B cell (primary cell): ENCODE results near the gene PAN3. TPM values are rescaled to one million over a fixed set of nuclear protein-coding genes. Genes with fewer than 3 reads are reported as not detected.

Experiments
- ATAC-seq: fragments of 200-7000 bp; cut with Tn5 transposase; one replicate; pipeline ENCODE4 v1.10.0; 2021; ENCODE audit warnings: low read depth, mild to moderate bottlenecking, moderate number of reproducible peaks, moderate library complexity
- CTCF ChIA-PET: fragments of 350-600 bp; sonication (Branson Sonifier 250); formaldehyde crosslinking; loops from one replicate; lab custom pipeline; 2021; ENCODE audit warnings: antibody characterized with exemption, inconsistent platforms; lab: Charles Lee
- POLR2A ChIA-PET: fragments of 350-600 bp; sonication (Branson Sonifier 250); formaldehyde crosslinking; loops from one replicate; lab custom pipeline; 2021; ENCODE audit warnings: antibody characterized with exemption; lab: Charles Lee
- DNase-seq: peaks from one replicate; pipeline ENCODE4 v3.0.0; 2013
- H2AFZ ChIP-seq: 2 replicates; pipeline ENCODE4 v1.6.1; 2012; ENCODE audit warnings: mild to moderate bottlenecking, low read depth, low read length; ENCODE audit not compliant: insufficient read depth, poor library complexity, severe bottlenecking
- H3K27ac ChIP-seq, 2 donors: 1 replicate in 1 of 2; 2 replicates in 1 of 2; pipeline ENCODE4 v1.5.1; 2012 to 2013; ENCODE audit warnings: low read length in 2 of 2, mild to moderate bottlenecking in 2 of 2, moderate library complexity in 1 of 2
- H3K27me3 ChIP-seq, 4 experiments: fragments of 200-600 bp in 1 of 4; sonication (generic) in 1 of 4; replicated peaks in 1 of 4; 1 replicate in 2 of 4; 2 replicates in 2 of 4; pipeline versions ENCODE4 v1.6.1 to v1.7.0; 2013 to 2016; ENCODE audit warnings: low read length in 3 of 4, mild to moderate bottlenecking in 2 of 4, mixed read lengths in 1 of 4, moderate library complexity in 1 of 4; ENCODE audit not compliant: insufficient read depth in 4 of 4, control insufficient read depth in 3 of 4; ENCODE audit errors: control extremely low read depth in 1 of 4
- H3K36me3 ChIP-seq, 2 experiments: replicated peaks in 1 of 2; 1 replicate in 1 of 2; 2 replicates in 1 of 2; pipeline versions ENCODE4 v1.6.1 to v1.7.1; 2013; ENCODE audit warnings: low read length in 1 of 2; ENCODE audit not compliant: insufficient read depth in 2 of 2, control insufficient read depth in 1 of 2; ENCODE audit errors: control extremely low read depth in 1 of 2, extremely low read depth in 1 of 2
- H3K4me1 ChIP-seq, 2 donors: fragments of 200-600 bp in 1 of 2; sonication (generic) in 1 of 2; 1 replicate in 1 of 2; 2 replicates in 1 of 2; pipeline versions ENCODE4 v1.5.1 to v1.6.1; 2013 to 2017; ENCODE audit warnings: low read length in 2 of 2; ENCODE audit not compliant: control insufficient read depth in 2 of 2, insufficient read depth in 2 of 2
- H3K4me2 ChIP-seq: replicated peaks from 2 replicates; pipeline ENCODE3; 2012; ENCODE audit warnings: mild to moderate bottlenecking, low read depth, low read length; ENCODE audit not compliant: poor library complexity, severe bottlenecking
- H3K4me3 ChIP-seq, 5 experiments: fragments of 200-600 bp in 1 of 5; sonication (generic) in 1 of 5; 1 replicate in 3 of 5; 2 replicates in 2 of 5; pipeline versions ENCODE4 v1.5.1 to v1.7.0; 2011 to 2016; ENCODE audit warnings: low read length in 4 of 5, mild to moderate bottlenecking in 4 of 5, low read depth in 2 of 5, control low read depth in 1 of 5, moderate library complexity in 1 of 5; ENCODE audit not compliant: insufficient read depth in 1 of 5; ENCODE audit errors: control extremely low read depth in 1 of 5, extremely low read depth in 1 of 5
- H3K79me2 ChIP-seq: fragments of 200-600 bp; sonication (generic); one replicate; pipeline ENCODE4 v1.6.0; 2016; ENCODE audit warnings: low read length; ENCODE audit not compliant: control insufficient read depth, insufficient read depth
- H3K9ac ChIP-seq: fragments of 200-600 bp; sonication (generic); 2 replicates; pipeline ENCODE4 v1.6.1; 2017; ENCODE audit warnings: mild to moderate bottlenecking, low read length, moderate library complexity
- H3K9me3 ChIP-seq, 3 donors: one replicate each; pipeline versions ENCODE4 v1.6.1 to v1.7.1; 2013; ENCODE audit warnings: low read length in 2 of 3; ENCODE audit not compliant: control insufficient read depth in 2 of 3, insufficient read depth in 1 of 3; ENCODE audit errors: control extremely low read depth in 1 of 3
- H4K20me1 ChIP-seq: 2 replicates; pipeline ENCODE4 v1.6.0; 2012; ENCODE audit warnings: mild to moderate bottlenecking, low read length; ENCODE audit not compliant: insufficient read depth, control insufficient read depth, poor library complexity, severe bottlenecking
- H3K27ac Mint-ChIP-seq: one replicate; pipeline ENCODE4 v1.8.0; 2021; ENCODE audit warnings: mixed read lengths
- H3K27me3 Mint-ChIP-seq: one replicate; pipeline ENCODE4 v1.8.0; 2021; ENCODE audit warnings: mixed read lengths
- H3K4me1 Mint-ChIP-seq: one replicate; pipeline ENCODE4 v1.8.0; 2021; ENCODE audit warnings: mixed read lengths
- H3K4me3 Mint-ChIP-seq: one replicate; pipeline ENCODE4 v1.8.0; 2021; ENCODE audit warnings: mixed read lengths
- H3K9me3 Mint-ChIP-seq: one replicate; pipeline ENCODE4 v1.8.0; 2022; ENCODE audit warnings: mixed read lengths; ENCODE audit not compliant: insufficient read depth
- CTCF ChIP-seq: fragments of 200-600 bp; IDR thresholded peaks from one replicate; pipeline ENCODE4 v1.8.0; 2022; ENCODE audit warnings: antibody characterized with exemption, mild to moderate bottlenecking
- EZH2 ChIP-seq: IDR thresholded peaks from 2 replicates; pipeline ENCODE4 v1.6.1; 2012; ENCODE audit warnings: borderline replicate concordance, low read depth, mild to moderate bottlenecking, moderate library complexity, low read length; ENCODE audit not compliant: insufficient read depth, poor library complexity, severe bottlenecking
- WGBS: methylation state at CpG from one replicate; pipeline ENCODE4 v1.1.5; 2013; ENCODE audit warnings: missing lambda C conversion rate; ENCODE audit not compliant: insufficient coverage; 5-methylcytosine and 5-hydroxymethylcytosine counted together
- intact Hi-C: fragments of 100-400 bp; cut with micrococcal nuclease; formaldehyde crosslinking; loops from one replicate; pipeline ENCODE4 v1.10.0; 2022
- polyA plus RNA-seq: library from polyadenylated mRNA; depleted of rRNA; stranded (reverse); fragments of >200 nt; gene quantifications from 2 replicates; pipeline ENCODE4 v1.2.3, GENCODE V29; 2012
- total RNA-seq, 2 donors: library from RNA; stranded (reverse); fragments of 120-200 nt in 1 of 2; gene quantifications; 1 replicate in 1 of 2; 2 replicates in 1 of 2; pipeline versions ENCODE4 v1.2.3 to v1.2.4, GENCODE V29; 2013 to 2022

The PAN3 gene
- total and polyA plus RNA-seq, 2 donors (not counting 1 experiment from before 2014, with no cell fraction given) = 23.4 to 117 TPM

- H3K4me1 ChIP-seq = no peaks in the 10 kb centered on the region
- no peak overlapping the region for H3K4me2 ChIP-seq
- 72% methylated on average over 7 of the region's 7 CpGs for WGBS
- ChIA-PET CTCF (interaction anchor here (0.7 to 1.3 kb wide), 2 partner anchors 163 to 480 kb away, joined by 3 to 5 read pairs; no protein-coding TSS in a partner anchor), POLR2A (no interaction called here)
- no peak overlapping the region for H2AFZ ChIP-seq
- H3K27ac Mint-ChIP-seq = no peak overlapping the region
- no peak overlapping the region for H3K9ac ChIP-seq
- H3K4me1 Mint-ChIP-seq = no peaks in the 10 kb centered on the region
- TF ChIP-seq EZH2 (no peak), CTCF (no peak)
- H3K27me3 ChIP-seq = no peaks in the 10 kb centered on the region
- ATAC-seq = no peak
- no peak for DNase-seq
- peaks cover 0 to 3% of the 10 kb centered on the region in 2 experiments for H3K36me3 ChIP-seq
- intact Hi-C loops = no loop called here
- H3K79me2 ChIP-seq = no peaks in the 10 kb centered on the region
- H3K27ac ChIP-seq = no peak overlapping the region
- no peak overlapping the region for H3K4me3 Mint-ChIP-seq
- no peak overlapping the region for H3K4me3 ChIP-seq
- no peaks in the 10 kb centered on the region for H3K9me3 ChIP-seq
- no peaks in the 10 kb centered on the region for H4K20me1 ChIP-seq
- H3K9me3 Mint-ChIP-seq = no peaks in the 10 kb centered on the region
- no peaks in the 10 kb centered on the region for H3K27me3 Mint-ChIP-seq
Measured at GRCh38 chr13:28316836-28317235, 178.5 kb downstream of the PAN3 start.

- ChIA-PET CTCF (interaction anchor here (1.5 kb wide), 1 partner anchor 479 kb away, joined by 3 read pairs; no protein-coding TSS in a partner anchor), POLR2A (no interaction called here)
- Mint-ChIP-seq H3K4me3 (no peak overlapping the region), H3K9me3 (no peaks in the 10 kb centered on the region), H3K27ac (no peak overlapping the region), H3K27me3 (no peaks in the 10 kb centered on the region), H3K4me1 (no peaks in the 10 kb centered on the region)
- Histone ChIP-seq H4K20me1 (no peaks in the 10 kb centered on the region), H3K9me3 (no peaks in the 10 kb centered on the region), H3K36me3 (no peaks in the 10 kb centered on the region), H3K27me3 (no peaks in the 10 kb centered on the region), H3K9ac (no peak overlapping the region), H3K27ac (no peak overlapping the region), H3K4me2 (no peak overlapping the region), H2AFZ (no peak overlapping the region), H3K4me1 (no peaks in the 10 kb centered on the region), H3K4me3 (no peak overlapping the region), H3K79me2 (no peaks in the 10 kb centered on the region)
- 38% methylated on average over 5 of the region's 7 CpGs for WGBS
- TF ChIP-seq CTCF (no peak), EZH2 (no peak)
- DNase-seq (no peak), ATAC-seq (no peak)
- intact Hi-C loops = no loop called here
Measured at GRCh38 chr13:28318496-28318895, 180.2 kb downstream of the PAN3 start.
